MM.1S (cell line): Measurements from ENCODE around the gene SSBP4.

Experiments used
- DNase-seq: peaks from one replicate; pipeline ENCODE4 v3.0.0-alpha.2; 2015
- H2AFZ ChIP-seq: fragments of 300-600 bp; sonication (generic); 2 replicates; pipeline ENCODE4 v1.6.0; 2016; ENCODE audit warnings: antibody characterized with exemption, low read length
- H3F3A ChIP-seq: fragments of 300-600 bp; sonication (generic); 2 replicates; pipeline ENCODE4 v1.6.1; 2016; ENCODE audit warnings: mild to moderate bottlenecking, antibody characterized with exemption, low read length, moderate library complexity, mixed read lengths; ENCODE audit not compliant: insufficient read depth
- H3K27ac ChIP-seq: fragments of 300-600 bp; sonication (generic); 2 replicates; pipeline ENCODE4 v1.5.1; 2016; ENCODE audit warnings: mild to moderate bottlenecking, low read length
- H3K27me3 ChIP-seq: fragments of 300-600 bp; sonication (generic); replicated peaks from 2 replicates; pipeline ENCODE4 v1.6.0; 2016; ENCODE audit warnings: low read length; ENCODE audit not compliant: insufficient read depth
- H3K36me3 ChIP-seq: fragments of 300-600 bp; sonication (generic); replicated peaks from 2 replicates; pipeline ENCODE4 v1.6.1; 2016; ENCODE audit warnings: mild to moderate bottlenecking, low read length, mixed read lengths; ENCODE audit not compliant: insufficient read depth
- H3K4me1 ChIP-seq: fragments of 300-600 bp; sonication (generic); 2 replicates; pipeline ENCODE4 v1.6.1; 2016; ENCODE audit warnings: low read length, mixed read lengths
- H3K4me2 ChIP-seq: fragments of 300-600 bp; sonication (generic); 2 replicates; pipeline ENCODE4 v1.6.0; 2016; ENCODE audit warnings: low read depth, low read length
- H3K4me3 ChIP-seq: fragments of 300-600 bp; sonication (generic); 2 replicates; pipeline ENCODE4 v1.5.1; 2016; ENCODE audit warnings: low read length, mixed read lengths
- H3K79me2 ChIP-seq: fragments of 300-600 bp; sonication (generic); 2 replicates; pipeline ENCODE4 v1.6.1; 2016; ENCODE audit warnings: mixed run types, low read length, mixed read lengths
- H3K9ac ChIP-seq: fragments of 300-600 bp; sonication (generic); 2 replicates; pipeline ENCODE4 v1.6.1; 2016; ENCODE audit warnings: low read length, mixed read lengths
- H3K9me2 ChIP-seq: fragments of 300-600 bp; sonication (generic); replicated peaks from 2 replicates; pipeline ENCODE4 v1.6.1; 2016; ENCODE audit warnings: mild to moderate bottlenecking, low read length, mixed read lengths; ENCODE audit not compliant: insufficient read depth
- H3K9me3 ChIP-seq: fragments of 300-600 bp; sonication (generic); replicated peaks from 2 replicates; pipeline ENCODE4 v1.6.1; 2016; ENCODE audit warnings: mild to moderate bottlenecking, low read length, mixed read lengths; ENCODE audit not compliant: insufficient read depth
- H4K20me1 ChIP-seq: fragments of 300-600 bp; sonication (generic); 2 replicates; pipeline ENCODE4 v1.6.1; 2016; ENCODE audit warnings: mild to moderate bottlenecking, low read length, moderate library complexity, mixed read lengths; ENCODE audit not compliant: insufficient read depth
- CTCF ChIP-seq: fragments of 300-600 bp; sonication (generic); IDR thresholded peaks from 2 replicates; pipeline ENCODE4 v1.5.1; 2016; ENCODE audit warnings: antibody characterized with exemption, low read length, mixed read lengths
- EZH2 ChIP-seq: fragments of 300-600 bp; sonication (generic); optimal IDR thresholded peaks from 2 replicates; pipeline ENCODE3; 2017; ENCODE audit warnings: low read depth, mild to moderate bottlenecking, antibody characterized with exemption, low read length, mixed read lengths
- EZH2phosphoT487 ChIP-seq: fragments of 300-600 bp; sonication (generic); IDR thresholded peaks from 2 replicates; pipeline ENCODE4 v1.6.1; 2018; ENCODE audit warnings: antibody characterized with exemption, low read length

SSBP4 gene

GRCh38 chr19:18478545-18479311 is 59.5 kb downstream of the SSBP4 start:
- peaks cover 8% of the 10 kb centered on the region for H3K4me1 ChIP-seq
- H3F3A ChIP-seq = no peaks in the 10 kb centered on the region
- H3K4me3 ChIP-seq = no peak overlapping the region
- H3K27me3 ChIP-seq = no peaks in the 10 kb centered on the region
- no peak for DNase-seq
- H4K20me1 ChIP-seq = peaks cover 93% of the 10 kb centered on the region
- H3K27ac ChIP-seq = no peak overlapping the region
- H3K36me3 ChIP-seq = no peaks in the 10 kb centered on the region
- TF ChIP-seq EZH2 (no peak), CTCF (no peak), EZH2phosphoT487 (no peak)
- no peaks in the 10 kb centered on the region for H3K9me3 ChIP-seq
- no peak overlapping the region for H3K4me2 ChIP-seq
- H2AFZ ChIP-seq = no peak overlapping the region
- H3K79me2 ChIP-seq = peaks cover 99% of the 10 kb centered on the region
- H3K9me2 ChIP-seq = no peaks in the 10 kb centered on the region
- no peak overlapping the region for H3K9ac ChIP-seq

- no peak for DNase-seq
- H4K20me1 ChIP-seq = peaks cover 93% of the 10 kb centered on the region
- H3K4me2 ChIP-seq = no peak overlapping the region
- H3K36me3 ChIP-seq = no peaks in the 10 kb centered on the region
- H3K9me3 ChIP-seq = no peaks in the 10 kb centered on the region
- no peaks in the 10 kb centered on the region for H3F3A ChIP-seq
- TF ChIP-seq EZH2 = no peak
- TF ChIP-seq CTCF = no peak
- TF ChIP-seq EZH2phosphoT487 = no peak
- no peak overlapping the region for H3K27ac ChIP-seq
- no peaks in the 10 kb centered on the region for H3K27me3 ChIP-seq
- peaks cover 99% of the 10 kb centered on the region for H3K79me2 ChIP-seq
- peaks cover 8% of the 10 kb centered on the region for H3K4me1 ChIP-seq
- H2AFZ ChIP-seq = no peak overlapping the region
- no peak overlapping the region for H3K4me3 ChIP-seq
- H3K9me2 ChIP-seq = no peaks in the 10 kb centered on the region
- H3K9ac ChIP-seq = no peak overlapping the region
These were observed 61.0 kb downstream of the SSBP4 start for GRCh38 chr19:18480006-18480691.

DNA sequence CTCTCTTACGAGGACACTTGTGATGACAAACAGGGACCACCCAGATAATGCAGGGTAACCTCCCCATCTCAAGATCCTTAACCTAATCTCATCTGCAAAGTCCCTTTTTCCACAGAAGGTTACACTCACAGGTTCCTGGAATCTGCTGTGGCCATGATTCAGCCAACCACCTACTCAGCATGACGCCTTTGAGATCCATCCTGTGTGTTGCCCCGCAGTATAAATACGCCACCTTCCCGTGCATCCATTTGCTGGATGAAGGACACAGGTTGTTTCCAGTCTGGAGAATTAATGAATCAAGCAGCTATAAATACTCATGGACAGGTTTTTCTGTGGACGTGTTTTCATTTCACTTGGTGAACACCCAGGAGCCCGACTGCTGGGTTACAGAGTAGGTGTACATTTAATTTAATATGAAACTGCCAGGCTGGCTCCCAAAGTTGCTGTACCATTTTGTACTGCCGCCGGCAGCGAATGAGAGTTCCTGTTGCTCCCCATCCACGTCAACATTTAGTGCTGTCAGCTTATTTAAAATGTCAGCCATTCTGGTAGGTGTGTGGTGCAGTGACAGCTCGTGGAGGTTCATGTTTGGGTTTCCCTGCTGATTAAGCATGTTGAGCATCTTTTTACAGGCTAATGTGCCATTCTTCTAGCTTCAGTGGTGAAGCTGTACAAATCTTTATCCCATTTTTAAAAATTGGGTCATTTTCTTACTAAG is 62.5 kb downstream of the SSBP4 start:
- no peak for DNase-seq
- Histone ChIP-seq H3K9me2 (no peaks in the 10 kb centered on the region), H3K4me2 (no peak overlapping the region), H3K36me3 (no peaks in the 10 kb centered on the region), H3K79me2 (peaks cover 100% of the 10 kb centered on the region), H3K27me3 (no peaks in the 10 kb centered on the region), H3F3A (no peaks in the 10 kb centered on the region), H4K20me1 (peaks cover 92% of the 10 kb centered on the region), H3K9ac (no peak overlapping the region), H3K4me1 (peaks cover 8% of the 10 kb centered on the region), H3K9me3 (no peaks in the 10 kb centered on the region), H2AFZ (no peak overlapping the region), H3K4me3 (no peak overlapping the region), H3K27ac (no peak overlapping the region)
- TF ChIP-seq EZH2 (no peak), EZH2phosphoT487 (no peak), CTCF (no peak)
